ENCODE results near the gene OLFML2A.

DNA sequence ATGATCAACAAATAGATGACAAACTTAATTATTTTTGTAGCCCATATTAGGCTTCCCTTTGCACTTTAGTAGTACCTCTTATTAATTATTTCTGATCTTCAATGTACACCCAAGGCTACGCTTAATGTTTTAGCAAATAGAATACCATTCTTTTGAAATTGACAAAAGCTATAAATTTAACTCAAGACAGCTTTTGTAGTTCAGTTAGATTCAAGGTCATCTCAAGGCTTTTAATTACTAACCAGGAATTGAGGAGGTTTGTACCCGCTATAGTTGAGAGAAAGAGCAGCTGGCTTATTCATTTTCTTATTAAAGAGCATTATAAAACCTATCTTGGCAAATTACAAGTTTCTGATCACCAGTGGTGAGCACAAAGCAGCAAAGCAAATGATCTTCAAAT, 20.9 kb upstream of the OLFML2A start:
- TF ChIP-seq, protein P1, sequence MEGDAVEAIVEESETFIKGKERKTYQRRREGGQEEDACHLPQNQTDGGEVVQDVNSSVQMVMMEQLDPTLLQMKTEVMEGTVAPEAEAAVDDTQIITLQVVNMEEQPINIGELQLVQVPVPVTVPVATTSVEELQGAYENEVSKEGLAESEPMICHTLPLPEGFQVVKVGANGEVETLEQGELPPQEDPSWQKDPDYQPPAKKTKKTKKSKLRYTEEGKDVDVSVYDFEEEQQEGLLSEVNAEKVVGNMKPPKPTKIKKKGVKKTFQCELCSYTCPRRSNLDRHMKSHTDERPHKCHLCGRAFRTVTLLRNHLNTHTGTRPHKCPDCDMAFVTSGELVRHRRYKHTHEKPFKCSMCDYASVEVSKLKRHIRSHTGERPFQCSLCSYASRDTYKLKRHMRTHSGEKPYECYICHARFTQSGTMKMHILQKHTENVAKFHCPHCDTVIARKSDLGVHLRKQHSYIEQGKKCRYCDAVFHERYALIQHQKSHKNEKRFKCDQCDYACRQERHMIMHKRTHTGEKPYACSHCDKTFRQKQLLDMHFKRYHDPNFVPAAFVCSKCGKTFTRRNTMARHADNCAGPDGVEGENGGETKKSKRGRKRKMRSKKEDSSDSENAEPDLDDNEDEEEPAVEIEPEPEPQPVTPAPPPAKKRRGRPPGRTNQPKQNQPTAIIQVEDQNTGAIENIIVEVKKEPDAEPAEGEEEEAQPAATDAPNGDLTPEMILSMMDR (IDR thresholded peaks at IDR 0.05): no peak
- TF ChIP-seq EP300 (IDR thresholded peaks at IDR 0.05): no peak
